ENCODE data around the gene SETDB1.

The SETDB1 gene

DNA sequence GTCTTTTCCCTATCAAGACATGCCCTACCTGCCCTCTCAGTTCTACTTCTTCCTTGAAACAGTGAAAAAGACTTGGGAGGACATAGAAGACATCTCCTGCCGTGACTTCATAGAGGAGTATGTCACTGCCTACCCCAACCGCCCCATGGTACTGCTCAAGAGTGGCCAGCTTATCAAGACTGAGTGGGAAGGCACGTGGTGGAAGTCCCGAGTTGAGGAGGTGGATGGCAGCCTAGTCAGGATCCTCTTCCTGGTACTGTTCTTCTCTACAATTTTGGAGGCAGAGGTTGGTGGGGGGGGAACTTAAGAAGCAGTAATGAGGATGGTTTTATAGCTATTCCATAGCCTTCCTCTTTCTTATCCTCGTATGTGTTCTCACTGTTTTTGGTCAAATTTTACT, 18.7 kb downstream of the SETDB1 start:
- no peak for FAIRE-seq

DNA sequence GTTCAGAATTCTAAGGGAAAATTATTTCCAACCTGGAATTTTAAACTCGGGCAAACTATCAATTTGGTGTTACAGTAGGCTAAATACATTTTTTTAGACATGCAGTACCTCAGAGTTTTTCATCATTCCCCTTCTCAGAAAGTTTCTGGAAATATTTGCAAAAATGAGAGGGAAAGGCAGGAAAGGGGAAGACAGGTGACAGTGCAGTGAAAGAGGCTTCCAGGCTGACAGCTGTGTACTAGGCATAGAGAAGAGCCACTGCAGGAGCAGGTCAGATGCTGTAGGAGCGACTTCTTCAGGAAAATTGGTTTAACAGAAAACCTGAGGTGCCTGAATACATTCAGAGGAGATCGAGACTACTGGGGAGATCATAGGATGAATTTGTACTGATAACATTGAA, 28.5 kb downstream of the SETDB1 start:
- FAIRE-seq = no peak

DNA sequence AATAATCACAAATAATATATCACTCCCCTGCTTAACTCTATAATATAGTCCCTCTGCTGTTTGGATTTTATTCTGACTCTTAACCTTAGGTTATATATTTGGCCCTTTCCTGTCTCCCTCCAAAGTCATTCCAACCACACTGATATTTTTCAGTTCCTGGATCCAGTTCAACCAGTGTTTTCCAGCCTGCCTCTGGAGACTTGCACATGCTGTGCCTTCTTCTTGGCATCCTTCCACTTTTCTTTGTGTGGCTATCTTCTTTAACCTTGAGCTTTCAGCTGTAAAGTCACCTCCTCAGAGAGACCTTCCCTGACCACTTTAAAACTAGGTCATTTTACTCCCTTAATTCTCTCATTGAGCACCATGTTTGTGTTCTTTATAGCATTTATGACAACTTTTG, 29.1 kb downstream of the SETDB1 start:
- no peak for FAIRE-seq

DNA sequence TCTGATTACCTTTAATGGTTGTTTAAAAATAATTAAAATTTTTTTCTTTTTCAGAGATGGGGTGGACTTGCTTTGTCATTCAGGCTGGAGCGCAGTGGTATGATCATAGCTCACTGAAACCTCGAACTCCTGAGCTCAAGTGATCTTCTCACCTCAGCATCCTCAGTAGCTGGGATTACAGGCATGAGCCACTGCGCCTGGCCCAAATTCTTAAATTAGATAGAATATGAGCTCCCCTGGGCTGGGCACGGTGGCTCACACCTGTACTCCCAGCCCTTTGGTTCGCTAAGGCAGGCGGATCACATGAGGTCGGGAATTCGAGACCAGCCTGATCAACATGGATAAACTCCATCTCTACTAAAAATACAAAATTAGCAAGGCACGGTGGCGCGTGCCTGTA, 31.5 kb downstream of the SETDB1 start:
- no peak for FAIRE-seq

DNA sequence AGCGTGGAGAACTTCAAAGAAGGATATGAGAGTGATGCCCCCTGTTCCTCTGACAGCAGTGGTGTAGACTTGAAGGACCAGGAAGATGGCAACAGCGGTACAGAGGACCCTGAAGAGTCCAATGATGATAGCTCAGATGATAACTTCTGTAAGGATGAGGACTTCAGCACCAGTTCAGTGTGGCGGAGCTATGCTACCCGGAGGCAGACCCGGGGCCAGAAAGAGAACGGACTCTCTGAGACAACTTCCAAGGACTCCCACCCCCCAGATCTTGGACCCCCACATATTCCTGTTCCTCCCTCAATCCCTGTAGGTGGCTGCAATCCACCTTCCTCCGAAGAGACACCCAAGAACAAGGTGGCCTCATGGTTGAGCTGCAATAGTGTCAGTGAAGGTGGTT, 34.5 kb downstream of the SETDB1 start:
- FAIRE-seq = no peak

DNA sequence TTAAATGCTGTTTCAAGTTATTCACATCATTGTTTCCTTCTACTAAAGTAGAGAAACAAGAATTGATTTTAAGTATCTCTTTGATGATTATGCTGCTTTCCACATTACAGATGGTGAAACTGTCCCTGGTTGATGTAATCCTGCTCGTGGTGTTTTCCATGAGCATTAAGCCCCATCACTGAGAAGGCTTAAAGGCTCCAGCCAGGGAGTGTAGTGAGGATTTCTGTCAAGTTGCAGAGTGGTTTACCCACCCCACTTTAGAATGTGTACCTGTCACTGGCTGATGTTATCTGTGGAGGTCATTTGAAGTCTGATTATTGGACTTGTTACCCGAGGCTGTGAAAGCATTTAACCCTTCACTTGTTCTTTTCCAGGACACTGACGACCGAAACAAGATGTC, 35.6 kb downstream of the SETDB1 start:
- FAIRE-seq = no peak

DNA sequence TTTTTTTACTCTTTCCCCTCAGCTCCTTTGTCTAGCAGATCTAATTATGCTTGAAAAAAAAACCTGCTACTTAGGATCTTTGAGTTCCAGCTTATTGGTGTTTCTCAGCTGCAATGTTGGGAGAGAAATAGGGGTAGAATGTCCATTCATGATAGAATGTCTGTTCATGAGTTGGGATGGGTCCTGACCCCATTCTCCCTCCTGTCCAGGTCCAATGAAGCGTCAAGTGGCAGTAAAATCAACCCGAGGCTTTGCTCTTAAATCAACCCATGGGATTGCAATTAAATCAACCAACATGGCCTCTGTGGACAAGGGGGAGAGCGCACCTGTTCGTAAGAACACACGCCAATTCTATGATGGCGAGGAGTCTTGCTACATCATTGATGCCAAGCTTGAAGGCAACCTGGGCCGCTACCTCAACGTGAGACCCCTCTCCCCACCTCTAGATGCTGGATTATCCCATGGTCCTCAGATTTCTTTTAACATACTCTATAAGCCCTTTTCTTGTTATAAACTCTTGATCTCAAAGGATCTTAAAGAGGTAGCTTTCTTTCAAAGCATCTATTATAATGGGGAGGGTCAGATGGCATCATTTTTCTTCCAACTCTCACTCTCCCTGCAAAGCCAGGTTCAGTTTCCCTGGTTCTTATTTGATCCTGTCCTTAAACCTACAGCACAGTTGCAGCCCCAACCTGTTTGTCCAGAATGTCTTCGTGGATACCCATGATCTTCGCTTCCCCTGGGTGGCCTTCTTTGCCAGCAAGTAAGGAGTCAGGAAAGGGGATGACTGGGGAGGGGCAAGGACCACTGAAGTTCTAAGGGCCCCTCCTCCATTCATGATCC, 37.4 kb downstream of the SETDB1 start:
- no peak for FAIRE-seq

DNA sequence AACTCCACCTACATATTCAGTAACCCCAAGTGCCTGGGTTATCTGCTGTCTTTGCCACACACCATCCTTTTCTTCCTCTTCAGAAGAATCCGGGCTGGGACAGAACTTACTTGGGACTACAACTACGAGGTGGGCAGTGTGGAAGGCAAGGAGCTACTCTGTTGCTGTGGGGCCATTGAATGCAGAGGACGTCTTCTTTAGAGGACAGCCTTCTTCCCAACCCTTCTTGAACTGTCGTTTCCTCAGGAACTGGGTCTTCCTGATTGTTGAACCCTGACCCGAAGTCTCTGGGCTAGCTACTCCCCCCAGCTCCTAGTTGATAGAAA, 38.0 kb downstream of the SETDB1 start:
- FAIRE-seq = no peak

DNA sequence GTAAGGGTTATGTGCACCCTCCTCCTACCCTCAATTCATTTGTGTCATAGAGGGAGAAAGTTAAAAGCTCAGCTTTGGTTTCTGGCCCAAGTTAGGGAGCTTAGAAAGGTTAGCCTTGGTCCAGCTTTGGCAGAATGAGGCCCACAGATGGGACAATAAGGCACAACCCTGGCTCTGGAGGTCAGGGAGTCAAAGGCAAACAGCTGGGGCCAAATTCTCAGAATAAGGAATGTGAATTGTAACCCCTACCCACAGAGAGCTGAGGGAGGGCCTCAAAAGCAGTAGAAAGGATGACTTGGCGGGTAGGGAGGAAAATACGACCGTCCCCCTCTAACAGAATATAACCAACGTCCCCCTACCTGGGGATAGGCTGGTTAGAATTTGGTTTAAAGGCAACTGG, 39.4 kb downstream of the SETDB1 start:
- FAIRE-seq = no peak

DNA sequence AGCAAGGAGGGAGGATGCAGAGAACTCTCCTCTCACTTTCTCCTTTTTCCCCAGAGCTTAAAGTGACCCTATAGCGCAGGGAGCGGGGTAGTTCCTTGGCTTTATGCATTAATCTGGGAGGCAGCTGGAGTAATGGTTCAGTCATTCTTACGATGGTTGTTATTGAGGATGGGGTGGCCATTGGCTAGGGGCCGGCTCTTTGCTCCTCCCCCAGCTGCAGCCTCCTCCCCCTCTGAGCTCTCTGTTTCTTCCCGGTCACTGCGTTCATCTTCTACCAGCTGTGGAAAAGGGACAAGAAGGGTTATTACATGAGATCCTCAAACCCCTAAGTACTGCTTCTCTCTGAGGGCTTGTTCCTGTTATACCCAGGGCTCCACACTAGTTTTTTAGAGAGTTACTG, 39.8 kb downstream of the SETDB1 start:
- FAIRE-seq = no peak

DNA sequence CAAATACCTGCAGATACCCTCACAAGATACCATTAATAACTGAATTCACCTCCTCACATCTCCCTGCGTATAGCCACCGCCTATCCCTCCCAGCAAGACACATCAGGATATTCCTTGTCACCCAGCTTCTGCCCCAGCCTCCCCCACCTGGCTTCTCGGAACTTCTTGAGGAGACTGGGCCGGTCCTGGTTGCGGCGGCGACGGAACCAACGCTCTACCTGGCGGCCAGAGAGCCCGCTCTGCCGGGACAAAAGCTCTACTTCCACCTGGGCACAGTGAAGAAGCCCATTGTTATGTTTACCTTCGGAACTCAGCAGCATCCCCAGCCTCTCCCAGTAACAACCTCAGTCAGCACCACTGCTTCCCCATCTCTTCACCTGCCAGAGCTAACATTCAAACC, 41.8 kb downstream of the SETDB1 start:
- FAIRE-seq = no peak

DNA sequence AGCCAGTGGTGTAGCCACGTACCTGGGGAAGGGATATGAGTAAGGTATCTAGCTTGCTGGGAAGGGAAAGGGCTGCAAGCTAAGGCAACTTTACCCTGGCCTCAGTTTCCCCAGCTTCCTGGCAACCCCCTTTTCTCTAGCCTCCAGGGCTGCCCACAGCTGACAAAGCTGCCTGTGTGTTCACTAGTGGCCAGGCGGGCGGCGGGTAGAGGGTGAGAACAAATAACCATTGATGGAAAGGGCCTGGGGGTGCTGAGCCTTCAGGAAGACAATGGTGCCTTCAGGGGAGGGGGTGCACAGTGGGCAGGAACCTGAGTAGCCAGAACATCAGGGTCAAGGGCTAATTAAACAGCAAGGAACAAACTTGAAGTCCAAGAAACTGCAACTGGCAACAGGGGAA, 42.3 kb downstream of the SETDB1 start:
- FAIRE-seq = no peak

DNA sequence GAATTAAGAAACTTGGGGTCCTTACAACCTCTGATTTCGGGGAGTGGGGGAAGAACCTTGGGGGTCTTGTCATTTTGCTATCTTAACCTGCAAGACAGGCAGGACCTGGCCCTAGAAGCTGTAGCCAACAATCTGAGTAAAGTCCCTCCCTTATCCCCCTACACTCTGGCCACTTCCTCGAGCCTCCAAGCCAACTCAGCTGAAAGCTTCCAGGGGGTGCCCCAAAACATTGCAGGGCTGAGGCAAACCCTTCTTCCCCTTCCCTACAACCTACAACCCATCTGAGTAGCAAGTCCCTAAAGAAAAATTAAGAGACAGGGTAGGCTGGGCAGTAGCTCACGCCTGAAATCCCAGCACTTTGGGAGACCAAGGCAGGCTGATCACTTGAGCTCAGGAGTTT, 43.5 kb downstream of the SETDB1 start:
- FAIRE-seq = no peak

DNA sequence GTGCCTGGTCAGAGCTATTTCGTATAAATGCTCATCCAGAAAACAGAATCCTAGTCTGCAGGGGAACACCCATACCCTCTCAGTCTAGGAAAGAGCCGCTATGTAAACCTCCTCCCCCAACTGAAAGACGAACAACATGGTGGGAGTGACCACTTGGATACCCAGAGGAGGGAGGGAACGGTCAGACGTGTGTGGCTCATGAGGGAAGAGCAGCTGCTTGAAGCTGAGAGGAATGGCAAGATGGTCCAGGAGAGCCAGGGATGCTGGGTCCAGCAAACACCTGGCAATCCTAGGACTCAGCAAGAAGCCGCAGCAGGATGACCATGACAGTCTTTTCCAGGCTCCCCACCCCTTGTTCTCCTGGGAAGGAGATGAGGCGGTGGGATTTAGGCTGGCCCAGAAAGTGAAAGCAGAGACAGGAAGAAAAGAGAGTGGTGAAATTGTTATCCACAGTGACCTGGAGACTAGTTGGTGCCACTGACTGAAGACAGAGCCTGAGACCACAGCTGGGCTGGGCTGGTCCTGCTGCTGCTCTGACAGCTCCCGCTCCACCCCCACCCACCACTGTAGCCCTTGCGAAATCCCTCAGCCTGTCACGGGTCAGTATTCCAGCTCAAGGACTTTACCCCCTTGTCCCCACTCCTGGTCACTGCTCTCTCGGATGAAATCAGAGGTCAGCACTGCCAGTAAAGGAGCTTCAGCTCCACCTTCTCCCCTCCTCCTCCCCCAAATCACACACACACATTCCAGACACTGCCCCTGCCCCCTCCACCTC, 44.8 kb downstream of the SETDB1 start:
- FAIRE-seq = no peak

DNA sequence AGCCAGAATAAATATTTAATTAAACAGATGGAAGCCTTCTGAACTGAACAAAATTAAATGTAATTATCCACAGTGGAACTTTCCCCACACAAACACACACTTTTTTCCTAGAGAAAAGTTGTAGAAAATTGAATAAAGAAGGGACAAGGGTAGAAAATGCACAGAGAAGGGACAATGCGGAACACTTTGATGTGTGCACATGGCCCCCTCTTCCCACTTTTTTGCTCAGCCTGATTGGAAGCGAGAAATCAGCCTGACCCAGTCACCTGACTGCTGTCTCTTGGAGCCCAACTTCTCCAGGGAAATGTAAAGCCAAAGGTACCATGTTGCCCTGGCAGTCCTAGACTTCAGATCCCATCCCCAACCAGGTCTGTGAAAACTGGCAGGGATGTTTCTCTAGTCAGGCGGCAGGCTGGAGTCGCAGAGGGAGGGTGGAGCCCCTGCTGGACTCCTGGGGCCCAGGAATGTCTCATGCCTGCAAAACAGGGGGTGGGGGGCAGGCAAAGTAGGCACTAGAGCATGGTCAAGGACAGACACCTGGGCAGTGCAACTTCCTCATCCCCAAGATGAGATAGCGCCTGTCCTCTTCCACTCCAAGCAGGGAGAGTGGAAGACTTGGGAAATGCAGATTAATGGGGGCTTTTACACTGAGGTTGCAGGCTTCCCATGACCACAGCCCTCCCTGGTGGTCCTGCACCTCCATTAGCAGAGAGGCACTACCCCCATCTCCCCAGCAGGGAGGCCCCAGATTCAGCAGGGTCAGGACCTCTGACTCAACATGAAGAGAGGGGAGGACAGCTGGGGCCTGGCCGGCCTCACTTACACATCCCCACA, 45.6 kb downstream of the SETDB1 start:
- no peak for FAIRE-seq

DNA sequence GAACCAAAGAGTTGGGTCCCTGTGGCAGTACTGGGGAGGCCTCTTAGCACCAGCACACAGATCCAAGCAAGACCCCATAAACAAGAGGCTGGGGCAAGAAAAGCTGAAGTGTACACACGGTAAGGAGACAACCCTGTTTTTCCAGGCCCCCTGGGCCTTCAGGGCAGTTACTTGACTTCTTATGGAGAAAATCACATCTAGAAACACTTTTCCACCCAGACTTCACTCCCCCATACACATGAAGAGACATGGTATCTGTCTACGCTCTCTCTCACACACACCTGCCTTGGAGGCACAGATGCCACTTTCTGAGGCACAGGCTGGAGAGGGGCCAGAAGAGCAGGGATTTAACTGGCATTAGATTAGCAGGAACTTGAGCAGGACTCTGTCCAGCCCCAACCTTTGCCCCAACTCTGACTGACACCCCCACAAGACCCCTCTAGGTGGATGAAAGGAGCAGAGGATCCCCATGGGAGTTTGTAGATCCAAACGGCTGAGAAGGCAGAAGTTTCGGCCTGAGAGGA, 46.3 kb downstream of the SETDB1 start:
- no peak for FAIRE-seq

DNA sequence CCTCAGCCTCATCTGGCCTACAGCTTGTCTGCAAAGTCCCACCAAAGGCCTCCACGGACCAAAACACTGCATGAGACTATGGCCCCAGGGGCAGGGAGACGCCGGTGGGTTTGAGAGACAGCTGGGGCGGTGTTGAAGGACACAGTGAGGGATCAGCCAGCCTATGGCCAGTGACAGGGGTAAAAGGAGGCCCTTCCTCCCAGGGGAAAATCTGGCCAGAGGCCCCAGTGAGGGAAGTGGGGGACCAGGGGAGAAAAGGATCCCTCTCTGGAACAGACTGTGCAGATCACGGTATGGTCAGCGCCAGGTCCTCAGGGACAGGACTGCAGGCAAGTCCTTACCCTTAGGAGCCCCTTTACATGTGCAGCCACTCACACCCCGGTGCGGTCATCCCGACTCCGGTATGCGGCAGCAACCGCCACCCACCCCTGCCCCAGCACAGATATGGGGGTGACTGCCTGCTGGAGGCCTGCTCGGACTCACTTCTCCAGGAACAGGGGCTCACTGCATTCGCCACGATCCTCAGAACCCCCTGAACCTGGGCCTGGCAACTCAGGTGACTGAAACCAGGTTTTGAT, 47.2 kb downstream of the SETDB1 start:
- no peak for FAIRE-seq

DNA sequence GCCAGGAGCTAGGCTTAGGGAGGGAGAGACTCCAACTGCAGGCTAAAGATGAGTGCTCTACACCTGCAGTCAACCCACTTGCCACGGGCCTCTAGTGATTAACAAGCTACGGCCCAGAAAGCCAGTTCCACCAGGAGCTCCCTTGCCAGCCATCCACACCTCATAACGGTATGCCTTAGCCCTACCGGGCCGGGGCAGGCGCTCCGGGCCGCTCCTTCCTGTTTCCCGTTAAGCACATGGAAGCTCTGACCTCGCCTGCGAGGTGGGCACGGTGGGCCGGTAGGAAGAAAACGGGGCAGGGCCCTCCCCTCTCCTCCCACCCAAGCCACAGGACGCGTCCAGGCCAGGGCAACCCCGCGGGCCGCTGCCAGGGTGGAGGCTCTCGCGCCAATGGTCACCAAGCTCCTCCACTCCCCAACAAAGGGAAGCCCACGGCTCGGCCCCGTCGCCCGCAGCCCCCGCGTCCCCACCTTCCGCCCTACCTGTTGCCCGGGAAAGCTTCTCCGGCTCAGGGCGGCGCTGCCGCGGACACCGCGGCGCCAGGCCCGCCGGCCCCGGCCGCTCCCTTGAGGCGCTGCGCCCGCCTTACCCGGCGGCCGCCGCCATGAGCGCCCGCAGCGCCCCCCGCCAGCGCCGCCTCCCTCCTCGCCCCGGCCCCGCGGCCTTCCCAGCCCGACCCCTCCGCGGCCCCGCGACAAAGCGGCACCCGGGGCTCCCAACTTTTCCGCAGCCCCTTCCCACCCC, 47.8 kb downstream of the SETDB1 start:
- FAIRE-seq = no peak

DNA sequence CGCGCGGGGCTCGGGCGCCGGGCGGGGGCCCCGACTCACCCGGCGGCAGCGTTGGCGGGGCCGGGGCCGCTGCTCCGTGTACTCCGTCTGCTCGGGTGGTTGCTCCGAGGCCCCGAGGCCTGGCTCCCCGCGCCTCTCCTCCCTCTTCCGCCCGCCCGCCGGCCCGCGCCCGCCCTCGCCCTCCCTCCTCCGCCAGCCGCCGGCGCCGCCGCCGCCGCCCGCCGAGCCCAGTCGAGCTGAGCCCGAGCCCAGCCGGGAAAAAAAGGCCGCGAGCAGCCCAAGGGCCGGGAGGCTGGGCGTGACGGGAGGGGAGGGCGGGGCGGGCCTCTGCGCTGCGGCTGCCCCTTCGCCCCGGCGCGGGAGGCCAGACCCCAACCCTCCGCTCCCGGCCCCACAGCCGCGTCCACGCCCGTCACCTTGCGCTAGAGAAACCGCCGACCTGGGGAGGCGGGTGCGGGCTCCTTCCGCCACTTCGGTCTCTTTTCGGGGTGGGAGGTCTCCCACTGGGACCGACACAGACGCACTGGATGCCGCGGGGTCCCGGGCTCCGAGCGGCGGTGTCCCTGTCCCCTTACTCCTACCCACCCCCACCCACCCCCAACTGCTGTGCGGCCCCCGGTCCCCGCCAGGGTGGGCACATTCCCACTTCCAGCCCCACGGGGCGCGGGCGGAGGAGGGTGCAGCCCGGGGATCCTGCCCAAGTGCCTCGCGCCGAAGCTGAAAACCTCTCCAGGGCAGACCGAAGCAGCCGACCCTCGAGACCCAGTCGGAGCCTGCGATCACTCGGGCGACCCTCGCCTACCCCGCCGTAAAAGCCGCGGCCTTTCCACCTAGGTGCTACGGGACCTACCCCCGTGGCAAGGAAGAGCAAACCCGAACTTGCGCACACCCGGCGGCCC, 48.7 kb downstream of the SETDB1 start, which contains the start of gene CERS2:
Gene CERS2, minus strand, starts transcription at position 256 of the 899 bp plus-strand sequence. CDS start 5,745 bp downstream, outside the sequence.
- no peak for FAIRE-seq

DNA sequence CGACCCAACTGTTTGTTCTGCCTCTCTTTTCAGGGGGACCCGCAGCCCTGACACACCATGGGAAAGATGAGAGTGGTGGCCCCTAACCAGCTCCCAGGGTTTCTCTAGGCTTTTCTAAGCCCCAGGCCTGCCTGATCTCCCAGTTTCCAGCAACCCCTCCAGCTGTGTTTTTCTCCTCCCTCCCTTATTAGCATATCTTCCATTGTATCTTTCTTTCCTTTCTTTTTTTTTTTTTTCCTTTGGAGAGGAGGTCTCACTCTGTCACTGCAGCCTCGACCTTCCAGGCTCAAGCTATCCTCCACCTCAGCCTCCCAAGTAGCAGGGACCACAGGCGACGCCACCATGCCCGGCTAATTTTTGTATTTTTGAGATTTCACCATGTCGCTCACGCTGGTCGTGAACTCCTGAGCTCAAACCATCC, 50.2 kb downstream of the SETDB1 start:
- no peak for FAIRE-seq
